GM19351 (cell line): ENCODE results near the gene NFE2L3.
"Not testable (repeated sequence)": the region's sequence is repeated elsewhere in the genome, so short reads cannot be mapped to it uniquely, and the experiment has no call there.

Experiments
- ATAC-seq: cut with Tn5 transposase; IDR thresholded peaks from one replicate; pipeline ENCODE4 v1.9.1; 2021; ENCODE audit warnings: mild to moderate bottlenecking, moderate library complexity; ENCODE audit not compliant: unreplicated experiment

The NFE2L3 gene

DNA sequence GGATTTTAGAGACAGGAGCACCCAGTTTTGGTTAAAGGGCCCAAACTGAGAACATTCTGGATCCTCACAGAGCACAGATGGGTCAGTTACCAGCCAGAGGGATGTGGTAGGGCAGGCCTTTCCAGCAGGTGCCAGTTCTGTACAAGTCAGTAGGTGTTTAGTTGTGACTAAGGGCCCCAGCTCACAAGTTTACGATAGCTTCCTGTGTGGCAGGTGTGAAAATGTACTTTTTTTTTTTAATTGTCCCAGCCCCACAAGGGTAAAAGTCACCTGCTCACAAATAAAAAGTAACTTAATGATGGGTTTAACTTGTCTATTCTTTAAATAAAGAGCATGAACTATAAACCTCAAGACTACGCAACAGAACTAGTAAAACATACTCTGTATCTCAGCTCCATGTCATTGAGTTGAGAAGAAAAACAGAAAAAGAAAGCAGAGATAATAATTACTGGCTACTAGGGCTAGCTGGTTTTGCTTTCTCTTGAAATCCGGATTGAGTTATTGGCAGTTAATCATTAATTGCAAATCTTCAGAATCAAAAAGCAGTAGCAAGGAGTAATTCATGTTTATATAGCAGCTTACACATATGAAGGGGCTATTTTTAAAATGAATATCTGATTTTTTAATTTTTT, 15.4 kb downstream of the NFE2L3 start:
- no peak for ATAC-seq

DNA sequence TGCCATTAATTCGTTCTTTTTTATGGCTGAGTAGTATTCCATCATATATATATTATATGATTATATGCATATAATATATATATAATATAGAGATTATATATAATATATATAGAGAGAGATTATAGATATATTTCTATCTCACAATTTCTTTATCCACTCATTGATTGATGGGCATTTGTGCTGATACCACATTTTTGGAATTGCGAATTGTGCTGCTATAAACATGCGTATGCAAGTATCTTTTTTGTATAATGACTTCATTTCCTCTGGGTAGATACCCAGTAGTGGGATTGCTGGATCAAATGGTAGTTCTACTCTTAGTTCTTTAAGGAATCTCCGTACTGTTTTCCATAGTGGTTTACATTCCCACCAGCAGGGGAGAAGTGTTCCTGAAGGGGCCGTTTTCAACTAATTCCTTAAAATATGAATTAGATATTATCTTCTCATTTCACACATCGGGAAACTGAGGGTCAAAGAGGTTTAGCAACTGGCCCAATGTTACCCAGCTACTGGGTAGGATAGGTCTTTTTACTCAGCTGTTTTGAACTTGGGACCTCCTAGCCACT, 16.5 kb downstream of the NFE2L3 start:
- ATAC-seq, result no peak

DNA sequence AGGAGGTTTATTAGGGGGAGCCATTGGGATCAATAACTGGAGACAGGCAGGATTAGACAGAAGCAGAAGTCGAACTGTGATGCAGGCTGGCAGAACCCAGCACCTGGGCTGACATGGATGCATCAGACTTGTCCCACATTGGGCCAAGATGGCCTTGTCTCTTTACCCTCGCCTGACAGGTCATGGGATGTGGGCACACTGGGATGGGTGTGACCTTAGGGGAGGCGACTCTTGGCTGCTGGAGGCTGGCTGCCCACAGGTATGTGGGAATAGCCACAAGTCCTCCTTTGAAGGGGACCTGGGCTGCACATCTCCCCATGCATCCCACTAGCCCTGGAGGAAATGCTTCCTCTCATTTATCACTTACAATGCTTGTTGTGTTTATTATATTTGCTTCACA, 17.3 kb downstream of the NFE2L3 start:
- no peak for ATAC-seq

DNA sequence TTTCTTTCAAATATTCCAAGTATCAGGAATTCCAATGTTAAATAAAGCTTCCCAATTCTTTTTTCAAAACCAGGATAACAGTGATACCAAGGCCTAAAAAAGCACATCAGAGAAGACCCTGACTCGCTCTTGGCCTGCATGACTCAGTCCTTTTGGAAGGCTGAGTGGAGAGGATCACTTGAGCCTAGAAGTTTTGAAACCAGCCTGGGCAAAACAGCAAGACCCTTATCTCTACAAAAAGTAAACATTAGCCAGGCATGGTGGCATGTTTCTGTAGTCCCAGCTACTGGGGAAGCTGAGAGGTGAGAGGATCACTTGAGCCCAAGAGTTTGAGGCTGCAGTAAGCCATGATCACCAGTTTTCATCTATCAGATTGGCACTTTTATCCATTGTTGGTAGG, 18.7 kb downstream of the NFE2L3 start:
- no peak for ATAC-seq

DNA sequence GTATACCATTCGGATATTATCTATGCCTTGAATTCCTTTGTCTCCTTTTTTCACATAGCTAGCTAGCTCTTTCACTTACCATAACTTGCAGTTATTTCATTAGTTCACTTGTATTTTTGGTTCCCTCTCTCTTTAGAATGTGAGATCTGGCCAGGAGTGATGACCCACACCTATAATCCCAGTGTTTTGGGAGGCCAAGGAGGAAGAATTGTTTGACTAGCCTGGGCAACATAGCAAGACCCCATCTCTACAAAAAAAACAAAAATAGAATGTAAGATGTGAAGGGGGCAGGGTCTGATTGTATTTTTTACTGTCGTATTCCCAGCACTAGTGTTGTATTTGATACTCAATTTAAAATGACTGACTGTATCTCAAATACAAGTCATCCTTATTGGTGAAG, 19.6 kb downstream of the NFE2L3 start:
- no peak for ATAC-seq

DNA sequence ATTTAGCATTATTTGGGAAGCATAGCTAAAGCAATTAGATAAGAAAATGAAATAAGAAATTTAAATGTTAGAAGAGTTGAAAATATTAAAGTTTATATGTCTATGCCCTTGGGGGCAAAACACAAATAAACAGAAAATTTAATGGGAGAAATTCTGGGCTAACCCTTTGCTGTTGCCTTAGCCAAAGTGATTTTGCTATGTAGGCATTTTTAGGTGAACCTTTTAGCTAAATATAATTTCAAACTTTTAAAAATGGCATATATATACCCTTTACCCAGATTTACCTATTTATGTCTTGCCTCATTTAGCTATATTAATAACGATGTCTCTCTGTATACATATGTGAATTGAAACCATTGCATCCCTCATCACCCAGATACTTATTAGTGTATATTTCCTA, 20.1 kb downstream of the NFE2L3 start:
- ATAC-seq, result no peak

DNA sequence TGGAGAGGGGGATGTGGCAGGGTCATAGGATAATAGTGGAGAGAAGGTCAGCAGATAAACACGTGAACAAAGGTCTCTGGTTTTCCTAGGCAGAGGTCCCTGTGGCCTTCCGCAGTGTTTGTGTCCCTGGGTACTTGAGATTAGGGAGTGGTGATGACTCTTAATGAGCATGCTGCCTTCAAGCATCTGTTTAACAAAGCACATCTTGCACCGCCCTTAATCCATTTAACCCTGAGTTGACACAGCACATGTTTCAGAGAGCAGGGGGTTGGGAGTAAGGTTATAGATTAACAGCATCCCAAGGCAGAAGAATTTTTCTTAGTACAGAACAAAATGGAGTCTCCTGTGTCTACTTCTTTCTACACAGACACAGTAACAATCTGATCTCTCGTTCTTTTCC, 23.9 kb downstream of the NFE2L3 start:
- not testable (repeated sequence) for ATAC-seq

DNA sequence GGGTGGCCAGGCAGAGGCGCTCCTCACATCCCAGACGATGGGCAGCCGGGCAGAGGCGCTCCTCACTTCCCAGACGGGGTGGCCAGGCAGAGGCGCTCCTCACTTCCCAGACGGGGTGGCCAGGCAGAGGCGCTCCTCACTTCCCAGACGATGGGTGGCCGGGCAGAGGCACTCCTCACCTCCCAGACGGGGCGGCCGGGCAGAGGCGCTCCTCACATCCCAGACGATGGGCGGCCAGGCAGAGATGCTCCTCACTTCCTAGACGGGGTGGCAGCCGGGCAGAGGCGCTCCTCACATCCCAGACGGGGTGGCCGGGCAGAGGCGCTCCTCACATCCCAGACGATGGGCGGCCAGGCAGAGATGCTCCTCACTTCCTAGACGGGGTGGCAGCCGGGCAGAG, 24.7 kb downstream of the NFE2L3 start:
- ATAC-seq, result not testable (repeated sequence)

DNA sequence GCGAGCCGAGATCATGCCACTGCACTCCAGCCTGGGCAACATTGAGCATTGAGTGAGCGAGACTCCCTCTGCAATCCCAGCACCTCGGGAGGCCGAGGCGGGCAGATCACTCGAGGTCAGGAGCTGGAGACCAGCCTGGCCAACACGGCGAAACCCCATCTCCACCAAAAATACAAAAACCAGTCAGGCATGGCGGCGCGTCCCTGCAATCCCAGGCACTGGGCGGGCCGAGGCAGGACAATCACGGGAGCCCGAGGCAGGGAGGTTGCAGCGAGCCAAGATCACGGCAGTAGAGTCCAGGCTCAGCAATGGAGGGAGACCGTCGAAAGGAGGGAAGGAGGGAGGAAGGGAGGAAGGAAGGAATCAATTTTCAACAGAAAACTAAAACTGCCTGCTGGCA, 25.3 kb downstream of the NFE2L3 start:
- not testable (repeated sequence) for ATAC-seq

DNA sequence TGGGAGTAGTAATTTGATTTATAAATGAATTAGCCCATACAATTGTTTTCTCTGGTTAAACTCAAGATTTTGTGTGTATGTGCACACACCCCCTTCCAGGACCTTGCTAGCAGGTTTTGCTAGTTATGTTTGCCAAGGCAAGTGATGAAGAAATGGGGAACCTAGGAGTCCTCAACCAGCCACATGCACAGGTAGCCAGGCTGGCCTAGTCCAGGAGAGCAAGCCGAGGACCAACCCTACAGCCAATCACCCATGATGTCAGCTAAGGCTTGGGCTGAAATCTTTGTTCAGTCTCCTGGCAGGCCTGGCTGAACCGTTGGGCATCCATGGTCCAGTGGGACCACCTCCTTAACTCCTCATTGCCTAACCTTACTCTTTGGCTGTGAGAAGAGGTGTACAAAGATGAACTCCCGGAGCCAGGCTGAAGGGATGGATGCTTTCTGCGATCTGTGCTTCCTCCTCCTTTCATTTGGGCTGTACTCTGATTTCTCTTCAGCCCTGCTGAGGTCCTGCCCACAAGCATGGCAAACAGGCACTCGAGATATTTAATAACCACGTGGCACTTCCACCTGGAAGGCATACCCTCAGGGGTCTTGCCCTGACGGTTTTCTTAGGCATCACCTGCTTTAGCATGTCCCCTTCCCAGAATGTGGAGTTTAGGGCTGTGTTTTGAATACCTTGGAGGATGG, 26.4 kb downstream of the NFE2L3 start:
- ATAC-seq, result no peak

DNA sequence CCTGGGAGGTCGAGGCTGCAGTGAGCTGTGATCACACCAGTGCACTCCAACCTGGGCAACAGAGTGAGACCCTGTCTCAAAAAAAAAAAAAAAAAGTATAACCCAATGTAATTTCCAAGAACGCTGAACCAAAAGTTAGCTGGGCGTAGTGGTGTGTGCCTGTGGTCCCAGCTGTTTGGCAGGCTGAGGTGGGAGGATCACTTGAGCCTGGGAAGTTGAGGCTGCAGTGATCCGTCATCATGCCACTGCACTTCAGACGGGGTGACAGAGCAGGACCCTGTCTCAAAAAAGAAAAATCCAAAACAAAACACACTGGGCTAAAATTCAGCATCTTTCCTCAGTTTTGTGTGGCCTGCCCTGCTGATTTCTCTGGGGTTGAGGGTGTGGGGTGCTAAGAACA, 27.4 kb downstream of the NFE2L3 start:
- ATAC-seq, result no peak

DNA sequence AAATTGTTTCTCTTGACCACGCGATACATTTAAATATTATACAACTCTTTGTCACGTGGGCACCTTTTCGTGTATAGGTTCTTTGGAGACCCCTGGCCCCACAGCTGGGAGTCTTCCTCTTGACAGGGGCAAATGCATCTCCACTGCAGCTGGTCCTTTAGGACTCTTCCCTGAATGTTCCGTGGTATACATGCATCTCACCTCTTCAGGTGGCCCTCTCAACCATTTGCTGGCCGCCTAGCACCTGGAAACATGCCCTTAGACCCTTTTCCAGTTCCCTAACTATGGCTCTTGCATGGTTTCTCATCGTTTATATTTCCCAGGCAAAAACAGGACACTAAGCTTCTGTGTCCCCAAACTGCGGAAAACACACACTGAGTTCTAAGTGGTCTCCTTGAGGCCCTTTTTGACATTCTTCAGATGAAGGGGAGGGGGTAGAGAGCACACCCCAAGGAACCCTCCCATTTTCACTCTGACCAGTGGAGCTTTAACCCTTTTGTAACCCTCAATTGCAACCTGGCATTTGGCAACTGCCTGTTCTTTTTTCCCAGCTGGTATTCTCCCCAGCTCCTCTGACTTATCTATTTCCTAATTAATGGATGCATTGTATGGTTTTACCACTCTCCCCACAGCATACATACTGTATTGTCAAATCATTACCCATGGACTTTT, 28.0 kb downstream of the NFE2L3 start:
- ATAC-seq, result no peak

DNA sequence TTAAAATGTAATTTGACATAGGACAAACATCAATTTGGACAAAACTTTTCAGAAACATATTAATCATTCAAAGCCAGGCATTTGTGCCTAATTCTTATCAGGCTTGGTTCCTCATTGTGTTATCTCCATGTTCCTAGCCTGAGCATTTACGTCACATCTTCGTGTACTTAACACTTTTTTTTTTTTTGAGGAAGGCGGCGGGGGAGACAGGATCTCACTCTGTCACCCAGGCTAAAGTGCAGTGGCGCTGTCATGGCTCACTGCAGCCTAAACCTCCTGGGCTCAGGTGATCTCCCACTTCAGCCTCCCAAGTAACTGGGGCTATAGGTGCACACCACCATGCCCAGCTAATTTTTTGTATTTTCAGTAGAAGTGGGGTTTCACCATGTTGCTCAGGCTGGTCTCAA, 28.8 kb downstream of the NFE2L3 start:
- no peak for ATAC-seq

DNA sequence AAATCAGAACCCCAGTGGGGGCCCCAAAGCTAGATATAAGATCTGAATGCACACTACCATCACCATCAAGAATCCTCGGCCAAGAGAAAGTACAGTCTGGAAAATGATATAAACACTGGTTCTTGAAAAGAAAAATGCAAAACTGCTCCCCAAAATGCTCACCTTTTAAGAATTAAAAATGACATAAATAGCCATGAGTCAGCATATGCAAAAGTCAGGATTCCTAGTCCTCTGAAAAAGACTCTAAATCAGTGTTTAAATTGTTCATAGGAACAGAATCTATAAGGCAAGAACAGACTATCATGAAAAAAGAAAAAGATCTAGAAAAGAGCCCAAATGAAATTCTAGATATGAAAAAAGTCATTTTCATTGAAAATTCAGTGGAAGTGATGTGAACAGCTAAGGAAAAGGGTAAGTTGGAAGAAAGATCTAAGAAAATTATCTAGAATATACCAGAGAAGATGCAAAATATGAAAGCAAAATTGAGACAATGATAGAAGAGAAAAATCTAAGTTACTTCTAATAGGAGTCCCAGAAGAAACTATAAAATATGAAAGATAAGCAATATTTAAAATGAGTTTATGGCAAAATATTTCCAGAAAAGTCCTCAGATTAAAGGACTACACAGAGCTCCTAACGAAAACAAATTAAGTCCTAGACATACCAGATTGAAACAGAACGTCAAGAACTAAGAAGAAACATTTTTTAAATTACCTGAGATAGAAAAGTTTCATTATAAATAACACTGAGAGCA, 29.7 kb downstream of the NFE2L3 start:
- ATAC-seq, result no peak

DNA sequence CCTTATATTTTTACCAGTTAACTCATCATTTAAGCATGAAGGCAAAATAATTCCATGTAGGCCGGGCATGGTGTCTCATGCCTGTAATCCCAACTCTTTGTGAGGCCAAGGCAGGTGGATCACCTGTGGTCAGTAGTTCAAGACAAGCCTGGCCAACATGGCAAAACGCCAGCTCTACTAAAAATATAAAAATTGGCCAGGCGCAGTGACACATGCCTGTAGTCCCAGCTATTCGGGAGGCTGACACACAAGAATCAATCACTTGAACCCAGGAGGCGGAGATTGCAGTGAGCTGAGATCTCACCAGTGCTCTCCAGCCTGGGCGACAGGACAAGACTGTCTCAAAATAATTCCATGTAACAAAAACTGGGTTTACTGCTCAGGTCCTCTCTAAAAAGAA, 30.3 kb downstream of the NFE2L3 start:
- no peak for ATAC-seq

DNA sequence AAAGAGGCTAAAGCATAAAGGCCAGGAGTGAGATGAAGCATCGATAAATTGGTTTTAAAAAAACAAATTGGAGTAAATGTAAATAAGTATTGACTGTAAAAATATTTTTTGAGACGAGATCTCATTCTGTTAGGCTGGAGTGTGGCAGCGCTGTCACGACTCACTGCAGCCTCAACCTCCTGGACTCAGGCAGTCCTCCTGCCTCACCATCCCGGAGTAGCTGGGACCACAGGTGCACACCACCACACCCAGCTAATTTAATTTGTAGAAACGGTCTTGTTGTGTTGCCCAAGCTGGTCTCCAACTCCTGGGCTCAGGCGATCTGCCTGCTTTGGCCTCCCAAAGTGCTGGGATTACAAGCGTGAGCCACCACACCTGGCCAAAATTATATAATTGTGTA, 30.7 kb downstream of the NFE2L3 start:
- ATAC-seq, result no peak

DNA sequence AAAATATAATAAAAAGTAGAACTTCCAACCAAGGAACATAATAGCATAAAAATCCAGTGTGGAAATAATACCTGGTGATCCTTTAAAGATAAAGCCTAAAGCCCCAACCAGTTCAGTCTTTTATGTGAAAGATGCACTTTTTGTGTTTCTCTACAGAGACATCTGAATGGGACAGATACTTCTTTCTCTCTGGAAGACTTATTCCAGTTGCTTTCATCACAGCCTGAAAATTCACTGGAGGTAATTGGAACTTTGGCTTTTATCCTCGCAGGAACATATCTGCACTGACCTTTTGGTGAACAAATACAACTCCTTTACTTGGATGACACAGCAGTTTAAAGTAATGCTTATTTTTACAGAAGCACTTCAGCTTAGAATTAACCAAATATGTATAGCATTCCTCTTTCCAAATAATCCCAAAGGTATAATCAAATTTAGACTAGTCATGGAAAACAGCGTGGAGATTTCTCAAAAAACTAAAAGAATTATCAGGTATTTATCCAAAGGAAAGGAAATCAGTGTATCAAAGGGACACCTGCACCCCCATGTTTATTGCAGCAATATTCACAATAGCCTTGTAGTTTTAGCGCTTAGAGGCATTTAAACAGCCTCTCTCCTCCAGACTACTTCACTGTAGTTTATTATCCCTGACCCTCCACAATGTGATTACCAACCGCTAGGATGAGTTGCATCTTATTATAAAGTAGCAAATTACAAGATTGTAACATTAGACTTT, 31.7 kb downstream of the NFE2L3 start:
- no peak for ATAC-seq

DNA sequence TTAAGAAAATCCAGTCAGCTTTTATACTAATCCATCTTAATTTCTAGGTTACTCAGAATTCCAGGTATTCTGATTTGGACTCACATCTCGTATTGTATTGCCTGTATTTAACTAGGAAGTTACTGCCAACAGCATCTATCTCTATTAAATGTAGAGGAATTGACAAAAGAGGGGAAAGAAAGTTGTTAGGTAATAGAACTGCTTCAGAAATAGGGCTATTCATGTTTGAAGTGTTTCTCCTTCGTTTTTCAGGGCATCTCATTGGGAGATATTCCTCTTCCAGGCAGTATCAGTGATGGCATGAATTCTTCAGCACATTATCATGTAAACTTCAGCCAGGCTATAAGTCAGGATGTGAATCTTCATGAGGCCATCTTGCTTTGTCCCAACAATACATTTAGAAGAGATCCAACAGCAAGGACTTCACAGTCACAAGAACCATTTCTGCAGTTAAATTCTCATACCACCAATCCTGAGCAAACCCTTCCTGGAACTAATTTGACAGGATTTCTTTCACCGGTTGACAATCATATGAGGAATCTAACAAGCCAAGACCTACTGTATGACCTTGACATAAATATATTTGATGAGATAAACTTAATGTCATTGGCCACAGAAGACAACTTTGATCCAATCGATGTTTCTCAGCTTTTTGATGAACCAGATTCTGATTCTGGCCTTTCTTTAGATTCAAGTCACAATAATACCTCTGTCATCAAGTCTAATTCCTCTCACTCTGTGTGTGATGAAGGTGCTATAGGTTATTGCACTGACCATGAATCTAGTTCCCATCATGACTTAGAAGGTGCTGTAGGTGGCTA, 32.5 kb downstream of the NFE2L3 start:
- not testable (repeated sequence) for ATAC-seq

DNA sequence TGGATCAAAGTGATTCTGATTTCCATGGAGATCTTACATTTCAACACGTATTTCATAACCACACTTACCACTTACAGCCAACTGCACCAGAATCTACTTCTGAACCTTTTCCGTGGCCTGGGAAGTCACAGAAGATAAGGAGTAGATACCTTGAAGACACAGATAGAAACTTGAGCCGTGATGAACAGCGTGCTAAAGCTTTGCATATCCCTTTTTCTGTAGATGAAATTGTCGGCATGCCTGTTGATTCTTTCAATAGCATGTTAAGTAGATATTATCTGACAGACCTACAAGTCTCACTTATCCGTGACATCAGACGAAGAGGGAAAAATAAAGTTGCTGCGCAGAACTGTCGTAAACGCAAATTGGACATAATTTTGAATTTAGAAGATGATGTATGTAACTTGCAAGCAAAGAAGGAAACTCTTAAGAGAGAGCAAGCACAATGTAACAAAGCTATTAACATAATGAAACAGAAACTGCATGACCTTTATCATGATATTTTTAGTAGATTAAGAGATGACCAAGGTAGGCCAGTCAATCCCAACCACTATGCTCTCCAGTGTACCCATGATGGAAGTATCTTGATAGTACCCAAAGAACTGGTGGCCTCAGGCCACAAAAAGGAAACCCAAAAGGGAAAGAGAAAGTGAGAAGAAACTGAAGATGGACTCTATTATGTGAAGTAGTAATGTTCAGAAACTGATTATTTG, 33.3 kb downstream of the NFE2L3 start:
- peak; percentile 57 for ATAC-seq
